Skeletal muscle satellite cell (primary cell): ENCODE measurements around the gene DEDD2.

ENCODE experiments used
- H3K27me3 ChIP-seq: 2 replicates; pipeline ENCODE4 v1.7.0; 2013; ENCODE audit warnings: low read length; ENCODE audit not compliant: control insufficient read depth, insufficient read depth
- H3K36me3 ChIP-seq: 2 replicates; pipeline ENCODE4 v1.7.0; 2013; ENCODE audit warnings: mild to moderate bottlenecking, control low read depth, low read length; ENCODE audit not compliant: insufficient read depth
- H3K4me1 ChIP-seq: 2 replicates; pipeline ENCODE4 v1.7.0; 2013; ENCODE audit warnings: low read length; ENCODE audit not compliant: control insufficient read depth, insufficient read depth
- H3K4me2 ChIP-seq: 2 replicates; pipeline ENCODE4 v1.7.0; 2013; ENCODE audit warnings: mild to moderate bottlenecking, low read length
- H3K4me3 ChIP-seq: 2 replicates; pipeline ENCODE4 v1.7.0; 2013; ENCODE audit warnings: low read length
- H3K9ac ChIP-seq: 2 replicates; pipeline ENCODE4 v1.7.0; 2013; ENCODE audit warnings: mild to moderate bottlenecking, low read depth, low read length, moderate library complexity
- H3K9me3 ChIP-seq: replicated peaks from 2 replicates; pipeline ENCODE4 v1.7.0; 2013; ENCODE audit warnings: mild to moderate bottlenecking, control low read depth, low read length

The DEDD2 gene

DNA sequence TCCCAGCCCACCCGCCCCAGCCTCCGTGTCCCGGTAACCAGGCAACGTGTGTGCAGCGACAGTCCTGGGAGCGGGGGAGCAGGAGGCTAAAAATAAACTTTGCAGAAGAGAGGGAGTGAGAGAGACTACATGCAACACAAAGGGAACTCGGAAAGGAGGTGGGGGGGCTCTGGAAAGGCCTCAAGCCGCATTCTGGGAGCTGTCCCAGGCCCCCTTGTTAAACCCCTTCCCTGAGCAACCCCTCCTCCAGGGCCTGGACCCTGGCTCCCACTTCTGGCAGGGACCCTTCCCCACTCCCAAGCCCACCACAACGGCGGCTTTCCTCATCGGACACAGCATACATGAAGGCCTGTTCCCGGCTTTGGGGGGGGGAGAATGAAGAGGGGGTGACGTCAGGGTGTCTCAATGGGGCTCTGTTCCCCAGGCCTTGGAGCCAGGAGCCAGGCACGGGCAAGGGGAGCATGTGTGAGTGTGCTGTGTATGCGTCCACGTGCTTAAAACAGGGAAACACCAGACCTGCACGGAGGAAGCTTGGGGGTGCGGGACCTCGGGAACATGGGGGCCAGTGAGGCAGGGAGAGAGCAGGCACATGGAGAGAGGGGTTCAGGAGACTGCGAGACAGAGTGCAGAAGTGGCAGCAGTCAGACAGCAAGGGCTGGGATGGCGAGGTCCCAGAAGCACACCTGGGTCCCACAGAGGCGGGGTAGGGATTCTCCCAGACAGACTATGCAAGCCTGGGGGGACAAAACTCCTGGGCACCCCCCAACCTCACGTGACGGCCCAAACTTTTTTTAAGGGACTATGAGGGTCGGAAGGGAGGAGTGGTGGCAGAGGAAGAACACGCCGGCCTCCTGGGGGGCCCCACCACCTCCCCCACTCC is 35.1 kb upstream of the DEDD2 start:
- Histone ChIP-seq H3K27me3 (no peaks in the 10 kb centered on the region), H3K9me3 (no peaks in the 10 kb centered on the region), H3K9ac (peak overlapping the region; percentile 82), H3K4me1 (peaks cover 46% of the 10 kb centered on the region), H3K4me3 (peak overlapping the region; percentile 95), H3K36me3 (peaks cover 14% of the 10 kb centered on the region), H3K4me2 (peak overlapping the region; percentile 95)

DNA sequence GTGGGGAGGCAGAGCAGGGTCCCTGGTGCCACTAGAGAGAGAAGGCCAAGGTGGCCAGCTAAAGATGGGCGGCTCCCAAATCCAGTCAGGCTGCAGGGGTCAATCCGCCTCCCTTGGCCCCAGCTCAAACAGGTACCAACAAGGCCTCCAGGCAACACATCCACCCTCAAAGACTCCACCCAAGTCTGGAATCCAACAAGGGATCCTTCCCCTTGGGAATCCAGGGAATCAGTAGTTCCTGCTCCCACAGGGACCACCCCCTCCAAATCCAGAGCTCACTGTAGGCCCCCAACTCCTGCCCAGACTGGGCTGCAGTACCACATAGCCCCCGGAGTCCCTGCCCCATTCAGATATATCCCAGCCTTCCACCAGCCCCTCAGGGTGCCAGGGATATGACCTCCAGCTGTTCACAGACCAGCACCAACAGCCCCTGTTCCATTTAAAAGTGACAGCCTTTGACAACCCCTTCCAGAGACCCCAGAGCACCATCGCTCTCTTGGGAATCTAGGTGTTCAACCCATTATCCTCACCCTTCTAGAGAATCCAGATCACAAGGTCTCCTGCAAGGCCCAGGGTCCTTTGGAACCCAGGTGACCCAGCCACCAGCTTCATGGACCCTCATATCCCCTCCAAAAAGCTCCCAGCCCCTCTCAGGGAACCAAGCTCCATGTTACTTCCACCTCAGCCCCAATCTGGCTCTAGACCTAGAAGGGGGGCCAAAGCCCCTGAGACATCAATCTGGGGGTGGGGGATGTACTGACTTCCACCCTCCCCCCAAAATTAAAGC is 34.3 kb upstream of the DEDD2 start:
- peaks cover 19% of the 10 kb centered on the region for H3K36me3 ChIP-seq
- peak overlapping the region; percentile 95 for H3K4me2 ChIP-seq
- no peaks in the 10 kb centered on the region for H3K9me3 ChIP-seq
- H3K4me3 ChIP-seq, result peak overlapping the region; percentile 95
- H3K9ac ChIP-seq, result peak overlapping the region; percentile 82
- peaks cover 45% of the 10 kb centered on the region for H3K4me1 ChIP-seq
- H3K27me3 ChIP-seq, result no peaks in the 10 kb centered on the region

DNA sequence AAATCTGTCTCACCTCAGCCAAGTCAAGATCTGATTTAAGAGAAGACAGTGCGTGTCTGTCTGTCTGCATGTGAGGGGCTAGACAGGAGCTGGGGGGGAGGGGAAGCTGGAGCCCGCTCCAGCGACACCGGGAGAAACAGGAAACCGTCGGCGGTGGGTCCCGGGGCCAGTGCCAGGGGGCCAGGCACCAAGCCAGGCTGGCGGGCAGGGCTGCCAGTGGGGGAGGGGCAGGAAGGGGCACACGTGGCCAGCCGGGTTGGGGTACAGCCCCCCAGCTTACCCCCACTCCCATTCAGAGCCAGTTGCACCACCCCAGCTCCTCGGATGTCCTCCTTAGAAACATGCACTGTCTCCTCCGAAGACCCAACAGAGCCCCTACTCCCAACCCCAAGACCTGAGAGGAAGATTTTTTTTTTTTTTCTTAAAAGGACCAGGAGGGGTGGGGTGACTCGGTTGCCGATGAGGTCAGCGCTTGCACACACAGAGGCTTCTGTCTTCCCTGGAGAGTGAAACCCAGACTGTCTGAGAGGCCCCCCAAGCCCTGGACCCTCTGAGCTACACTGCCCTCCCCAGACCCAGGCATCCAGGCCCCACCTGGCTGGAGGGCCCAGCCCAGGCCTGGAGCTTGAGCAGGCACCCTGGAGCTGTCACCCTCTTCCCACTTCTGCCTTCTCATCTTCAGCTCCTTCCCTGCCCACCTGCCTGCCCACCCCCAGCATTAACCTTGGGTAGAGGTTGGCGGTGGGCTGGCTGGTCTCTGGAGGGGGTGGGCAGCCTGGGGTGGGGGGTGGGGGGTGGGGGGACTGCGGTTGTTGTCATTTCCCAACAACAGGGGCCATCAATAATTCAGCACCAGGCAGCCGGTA is 33.4 kb upstream of the DEDD2 start:
- Histone ChIP-seq H3K9ac (peak overlapping the region; percentile 63), H3K36me3 (peaks cover 24% of the 10 kb centered on the region), H3K27me3 (no peaks in the 10 kb centered on the region), H3K4me1 (peaks cover 46% of the 10 kb centered on the region), H3K4me2 (peak overlapping the region; percentile 95), H3K9me3 (no peaks in the 10 kb centered on the region), H3K4me3 (peak overlapping the region; percentile 95)

DNA sequence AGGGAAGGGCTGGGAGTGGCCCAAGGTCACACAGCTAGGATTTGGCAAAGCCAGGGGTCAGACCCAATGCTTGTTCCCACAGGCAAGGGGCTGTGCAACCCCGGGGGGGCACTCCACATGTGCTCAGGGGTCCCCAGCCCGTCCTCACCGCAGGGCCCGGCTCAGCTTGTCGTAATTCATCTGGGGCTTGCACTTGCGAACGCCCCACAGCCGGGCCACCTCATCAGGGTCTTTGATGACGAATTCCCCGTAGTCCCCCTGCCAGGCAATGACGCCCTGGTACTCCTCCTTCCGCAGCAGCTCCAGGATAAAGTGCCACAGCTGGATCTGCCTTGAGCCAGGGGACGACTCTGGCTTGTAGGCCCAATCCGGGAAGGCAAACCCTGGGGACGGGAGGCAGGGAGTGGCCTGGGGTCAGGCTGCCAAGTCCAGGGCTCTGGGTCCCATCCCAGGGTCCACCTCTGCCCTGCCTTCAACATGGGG is 32.7 kb upstream of the DEDD2 start:
- peak overlapping the region; percentile 63 for H3K4me3 ChIP-seq
- H3K4me2 ChIP-seq, result peak overlapping the region; percentile 85
- peaks cover 24% of the 10 kb centered on the region for H3K36me3 ChIP-seq
- peaks cover 42% of the 10 kb centered on the region for H3K4me1 ChIP-seq
- H3K9me3 ChIP-seq, result no peaks in the 10 kb centered on the region
- H3K27me3 ChIP-seq, result no peaks in the 10 kb centered on the region
- H3K9ac ChIP-seq, result peak overlapping the region; percentile 63

DNA sequence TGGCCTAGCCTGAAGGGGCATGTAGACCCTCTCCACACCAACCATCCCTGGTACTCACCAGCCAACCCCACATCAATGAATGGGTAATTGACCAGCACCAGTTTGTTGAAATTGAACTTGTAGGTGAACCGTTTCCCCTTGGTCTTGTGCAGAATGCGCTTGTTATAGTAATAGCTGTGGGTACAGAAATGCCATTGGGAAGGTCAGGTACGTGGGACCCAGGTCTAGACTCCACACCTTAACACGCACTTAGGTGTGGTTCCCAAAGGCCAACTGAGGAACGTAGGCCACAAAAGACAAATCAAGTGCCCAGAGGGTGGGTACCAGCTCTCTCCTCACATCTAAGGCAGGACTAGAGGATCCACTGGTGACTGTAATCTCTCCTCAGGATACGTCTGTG is 32.3 kb upstream of the DEDD2 start:
- Histone ChIP-seq H3K27me3 (no peaks in the 10 kb centered on the region), H3K9ac (no peak overlapping the region), H3K9me3 (no peaks in the 10 kb centered on the region), H3K4me2 (no peak overlapping the region), H3K4me1 (peaks cover 47% of the 10 kb centered on the region), H3K4me3 (no peak overlapping the region), H3K36me3 (peaks cover 24% of the 10 kb centered on the region)

DNA sequence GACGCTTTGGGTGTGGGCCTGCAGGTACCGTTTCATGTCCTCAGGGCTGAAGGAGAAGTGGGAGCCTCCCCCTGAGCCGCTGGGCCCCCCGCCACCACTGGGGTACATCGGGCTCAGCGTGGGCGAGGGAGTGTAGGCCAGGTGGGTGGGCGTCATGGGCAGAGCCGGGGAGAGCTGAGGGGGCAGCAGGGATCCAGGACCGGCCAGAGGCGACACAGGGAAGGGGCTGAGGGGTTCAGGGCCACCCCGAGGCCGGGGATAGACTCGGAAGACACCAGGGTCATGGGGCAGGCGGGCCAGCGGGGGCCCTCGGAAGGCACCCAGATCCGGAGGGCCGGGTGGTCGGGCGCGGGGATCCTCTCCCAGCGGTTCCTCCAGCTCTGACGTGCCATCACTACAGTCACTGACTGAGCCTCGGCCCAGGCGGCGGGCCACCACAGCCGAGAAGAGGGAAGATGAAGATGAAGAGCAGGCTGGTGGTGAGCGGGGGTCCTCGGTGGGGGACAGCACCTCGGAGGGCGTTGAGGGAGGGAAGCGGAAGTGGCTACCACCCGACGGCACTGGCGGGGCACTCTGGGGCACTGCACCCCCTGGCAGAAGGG is 31.8 kb upstream of the DEDD2 start:
- Histone ChIP-seq H3K9ac (no peak overlapping the region), H3K4me2 (no peak overlapping the region), H3K4me3 (no peak overlapping the region), H3K27me3 (no peaks in the 10 kb centered on the region), H3K36me3 (peaks cover 24% of the 10 kb centered on the region), H3K4me1 (peaks cover 47% of the 10 kb centered on the region), H3K9me3 (no peaks in the 10 kb centered on the region)

DNA sequence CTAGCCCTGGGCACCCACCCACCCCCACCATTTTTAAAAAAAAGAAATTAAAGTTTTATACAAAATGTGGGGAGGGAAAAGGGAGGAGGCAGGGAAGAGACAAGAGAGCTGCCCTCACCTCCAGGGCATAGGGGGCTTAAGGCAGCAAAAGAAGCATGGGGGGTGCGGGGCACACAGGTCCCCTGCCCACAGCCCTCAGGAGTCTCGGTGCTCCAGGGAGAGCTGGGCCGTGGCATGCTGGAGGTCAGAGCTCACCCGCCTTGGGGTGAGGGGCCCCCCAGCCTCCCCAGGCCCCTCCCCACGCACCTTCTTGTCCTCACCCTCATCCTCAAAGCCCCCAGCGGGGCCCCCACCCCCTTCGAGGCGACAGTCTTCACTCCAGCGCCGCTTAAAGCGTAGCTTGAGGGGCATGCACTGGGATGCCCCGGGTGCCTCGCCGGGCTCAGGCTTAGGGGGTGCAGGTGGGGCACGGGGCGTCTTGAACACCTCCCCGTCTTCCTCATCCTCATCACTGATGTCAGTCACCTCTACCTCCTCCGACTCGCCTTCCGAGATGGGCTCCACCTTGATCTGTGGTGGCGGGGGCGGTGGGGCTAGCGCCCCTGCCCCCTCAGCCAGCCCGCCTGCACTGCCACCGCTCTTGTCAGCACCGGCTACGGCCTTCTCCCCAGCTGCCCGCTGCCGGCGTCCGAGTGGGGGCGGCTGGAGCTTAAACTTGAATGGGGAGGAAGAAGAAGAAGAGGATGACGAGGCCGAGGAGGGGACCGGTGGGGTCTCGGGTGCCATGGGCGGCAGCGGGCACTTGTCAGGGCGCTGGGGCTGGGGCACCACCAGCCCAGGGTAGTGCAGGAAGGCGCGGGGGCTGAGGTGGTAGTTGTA is 31.0 kb upstream of the DEDD2 start:
- H3K4me3 ChIP-seq, result no peak overlapping the region
- no peaks in the 10 kb centered on the region for H3K9me3 ChIP-seq
- peaks cover 24% of the 10 kb centered on the region for H3K36me3 ChIP-seq
- no peak overlapping the region for H3K4me2 ChIP-seq
- H3K27me3 ChIP-seq, result no peaks in the 10 kb centered on the region
- H3K9ac ChIP-seq, result no peak overlapping the region
- peaks cover 52% of the 10 kb centered on the region for H3K4me1 ChIP-seq

DNA sequence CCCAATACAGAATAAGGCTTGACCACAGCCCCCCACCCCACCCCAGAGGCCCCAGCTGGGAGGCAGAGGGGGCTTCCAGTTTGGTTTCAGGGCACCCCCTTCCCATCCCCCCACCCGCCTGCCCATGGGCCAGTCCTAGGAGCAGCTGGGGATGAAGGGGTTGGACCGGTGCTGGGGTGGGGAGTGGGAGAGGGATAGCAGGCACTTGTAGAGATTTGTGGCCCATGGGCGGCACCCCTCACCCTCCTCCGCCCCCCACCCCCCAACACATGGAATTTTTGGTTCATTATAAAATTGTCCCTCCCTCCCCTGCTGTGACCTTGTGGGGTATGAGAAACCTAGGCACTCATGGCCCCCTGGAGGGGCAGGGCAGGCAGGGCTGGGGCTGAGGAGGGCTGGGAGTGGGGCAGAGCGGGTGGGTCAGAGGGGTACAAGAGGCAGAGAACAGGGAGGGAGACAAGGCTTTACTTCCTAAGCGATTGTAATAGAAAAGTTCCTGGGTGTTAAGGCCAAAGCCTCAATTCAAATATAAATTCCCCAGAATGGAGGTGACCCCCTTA is 30.2 kb upstream of the DEDD2 start:
- Histone ChIP-seq H3K4me2 (no peak overlapping the region), H3K9me3 (no peaks in the 10 kb centered on the region), H3K4me3 (no peak overlapping the region), H3K27me3 (no peaks in the 10 kb centered on the region), H3K9ac (no peak overlapping the region), H3K4me1 (peaks cover 48% of the 10 kb centered on the region), H3K36me3 (peaks cover 24% of the 10 kb centered on the region)

DNA sequence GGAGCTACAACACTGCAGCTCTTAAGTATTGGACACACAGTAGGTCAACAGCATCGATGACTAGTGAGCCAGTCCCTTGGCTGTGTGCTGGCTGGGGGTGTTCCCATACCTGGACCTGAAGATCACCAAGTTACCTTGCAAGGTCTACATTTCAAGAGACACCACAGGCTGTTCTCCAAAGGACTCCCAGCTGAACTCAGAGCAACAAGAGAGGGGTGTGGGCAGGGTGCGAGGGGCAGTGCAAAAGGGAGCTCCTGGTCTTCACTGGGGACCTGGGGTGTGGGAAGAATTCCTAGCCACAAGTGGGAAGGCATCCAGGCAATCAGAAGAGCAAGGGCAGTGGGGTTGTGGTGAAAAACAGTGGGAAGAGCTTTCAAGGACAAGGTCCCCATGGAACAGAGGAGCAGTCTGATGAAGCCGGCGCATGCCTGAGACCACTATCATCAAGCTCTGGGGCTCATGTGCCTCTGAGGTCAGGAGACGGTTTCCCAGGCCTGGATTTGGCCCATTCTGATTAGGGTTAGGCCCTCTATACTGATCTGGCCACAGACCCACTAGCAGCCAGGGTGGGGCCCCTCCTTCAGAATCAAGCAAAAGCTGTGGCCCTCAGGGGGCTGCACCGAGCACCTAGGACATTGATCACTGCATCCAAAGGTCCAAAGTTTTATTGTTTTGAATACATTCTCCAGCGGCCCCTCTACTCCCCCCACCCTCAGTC is 29.6 kb upstream of the DEDD2 start:
- no peak overlapping the region for H3K4me3 ChIP-seq
- H3K36me3 ChIP-seq, result peaks cover 24% of the 10 kb centered on the region
- H3K9me3 ChIP-seq, result no peaks in the 10 kb centered on the region
- no peaks in the 10 kb centered on the region for H3K27me3 ChIP-seq
- H3K4me2 ChIP-seq, result no peak overlapping the region
- H3K9ac ChIP-seq, result no peak overlapping the region
- H3K4me1 ChIP-seq, result peaks cover 42% of the 10 kb centered on the region
